T-cell (primary cell): ENCODE results near the gene MKNK1. TPM values are rescaled to one million over a fixed set of nuclear protein-coding genes. Genes with fewer than 3 reads are reported as not detected.

Experiments used
- ATAC-seq, 4 experiments: fragments of 200-7000 bp in 3 of 4; fragments of 150-1000 bp in 1 of 4; cut with Tn5 transposase; replicated peaks in 1 of 4; 1 replicate in 3 of 4; 2 replicates in 1 of 4; pipeline ENCODE4 v1.10.0; 2021; ENCODE audit warnings: moderate library complexity in 3 of 4, mild to moderate bottlenecking in 2 of 4, moderate number of reproducible peaks in 1 of 4
- CTCF ChIA-PET, 2 donors: fragments of 300-600 bp; sonication (Branson Sonifier 250); formaldehyde crosslinking; loops; one replicate each; lab custom pipeline; 2022; ENCODE audit warnings: antibody characterized with exemption in 2 of 2; lab: Charles Lee
- POLR2A ChIA-PET, 2 donors: fragments of 300-600 bp; sonication (Branson Sonifier 250); formaldehyde crosslinking; loops; one replicate each; lab custom pipeline; 2022; ENCODE audit warnings: antibody characterized with exemption in 2 of 2; lab: Charles Lee
- DNase-seq, 35 experiments: peaks; one replicate each; pipeline versions ENCODE4 v3.0.0 to v3.0.0-alpha.2; 2013 to 2023
- H3K27ac ChIP-seq: one replicate; pipeline ENCODE4 v1.5.1; 2013; ENCODE audit warnings: low read length
- H3K27me3 ChIP-seq, 2 experiments: replicated peaks in 1 of 2; 1 replicate in 1 of 2; 2 replicates in 1 of 2; pipeline versions ENCODE4 v1.6.1 to v1.7.0; 2013; ENCODE audit warnings: low read length in 1 of 2, mixed read lengths in 1 of 2; ENCODE audit not compliant: control insufficient read depth in 2 of 2, insufficient read depth in 2 of 2; ENCODE audit errors: extremely low read depth in 1 of 2
- H3K36me3 ChIP-seq, 2 donors: 1 replicate in 1 of 2; 2 replicates in 1 of 2; pipeline versions ENCODE4 v1.6.1 to v1.7.0; 2013; ENCODE audit warnings: low read length in 1 of 2; ENCODE audit not compliant: control insufficient read depth in 2 of 2, insufficient read depth in 1 of 2; ENCODE audit errors: extremely low read depth in 1 of 2
- H3K4me1 ChIP-seq, 2 experiments: 1 replicate in 1 of 2; 2 replicates in 1 of 2; pipeline versions ENCODE4 v1.6.1 to v1.7.0; 2013; ENCODE audit warnings: low read length in 2 of 2, mixed read lengths in 1 of 2; ENCODE audit not compliant: insufficient read depth in 2 of 2, control insufficient read depth in 1 of 2; ENCODE audit errors: extremely low read depth in 1 of 2
- H3K4me3 ChIP-seq, 2 donors: 1 replicate in 1 of 2; 2 replicates in 1 of 2; pipeline versions ENCODE4 v1.5.1 to v1.7.0; 2013; ENCODE audit warnings: mild to moderate bottlenecking in 2 of 2, low read length in 1 of 2, moderate library complexity in 1 of 2; ENCODE audit not compliant: control insufficient read depth in 1 of 2; ENCODE audit errors: extremely low read depth in 1 of 2
- H3K9me3 ChIP-seq: 2 replicates; pipeline ENCODE4 v1.7.0; 2013
- H3K27ac Mint-ChIP-seq, 2 donors: one replicate each; pipeline ENCODE4 v1.8.0; 2020 to 2021; ENCODE audit warnings: mild to moderate bottlenecking in 2 of 2, mixed read lengths in 2 of 2
- H3K27me3 Mint-ChIP-seq, 2 donors: one replicate each; pipeline ENCODE4 v1.8.0; 2021 to 2022; ENCODE audit warnings: mixed read lengths in 2 of 2
- H3K36me3 Mint-ChIP-seq: one replicate; pipeline ENCODE4 v1.8.0; 2021; ENCODE audit warnings: mixed read lengths
- H3K4me1 Mint-ChIP-seq, 3 donors: one replicate each; pipeline ENCODE4 v1.8.0; 2020 to 2022; ENCODE audit warnings: mixed read lengths in 3 of 3, mild to moderate bottlenecking in 1 of 3
- H3K4me3 Mint-ChIP-seq, 3 donors: one replicate each; pipeline ENCODE4 v1.8.0; 2020 to 2022; ENCODE audit warnings: mild to moderate bottlenecking in 3 of 3, mixed read lengths in 3 of 3, moderate library complexity in 3 of 3
- H3K9me3 Mint-ChIP-seq, 3 donors: one replicate each; pipeline ENCODE4 v1.8.0; 2020 to 2022; ENCODE audit warnings: mixed read lengths in 3 of 3
- WGBS: methylation state at CpG from one replicate; pipeline ENCODE4 v1.1.5; 2013; ENCODE audit warnings: missing lambda C conversion rate; ENCODE audit not compliant: insufficient coverage; 5-methylcytosine and 5-hydroxymethylcytosine counted together
- total RNA-seq, 35 experiments: library from RNA in 6 of 35; stranded (reverse) in 6 of 35; fragments of 120-200 nt in 1 of 35; gene quantifications; one replicate each; pipeline versions ENCODE4 v1.2.1 to v1.2.4 and lab custom pipeline; 2013 to 2026

MKNK1 gene
- total RNA-seq, 5 donors from 2014 or later (not counting 1 experiment from before 2014, with no cell fraction given), result 41.4 to 54.5 (median 52.7) TPM

DNA sequence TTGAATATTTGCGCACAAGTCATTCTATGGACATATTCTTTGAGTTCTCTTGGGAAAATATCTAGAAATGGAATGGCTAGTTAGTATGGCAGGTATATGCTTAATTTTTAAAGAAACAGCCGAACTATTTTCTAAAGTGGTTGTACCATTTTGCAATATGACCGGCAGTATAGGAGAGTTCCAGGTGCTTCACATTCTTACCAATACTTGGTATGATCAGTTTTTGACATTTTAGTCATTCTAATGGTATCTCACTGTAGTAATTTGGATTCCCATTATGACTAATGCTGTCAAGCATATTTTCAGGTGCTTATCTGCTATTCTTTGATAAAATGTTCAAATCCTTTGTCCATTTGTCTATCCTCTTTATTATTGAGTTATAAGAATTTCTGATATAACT, 43.5 kb upstream of the MKNK1 start:
- peaks cover 52% of the 10 kb centered on the region for H3K36me3 Mint-ChIP-seq
- POLR2A ChIA-PET, result no interaction called here

DNA sequence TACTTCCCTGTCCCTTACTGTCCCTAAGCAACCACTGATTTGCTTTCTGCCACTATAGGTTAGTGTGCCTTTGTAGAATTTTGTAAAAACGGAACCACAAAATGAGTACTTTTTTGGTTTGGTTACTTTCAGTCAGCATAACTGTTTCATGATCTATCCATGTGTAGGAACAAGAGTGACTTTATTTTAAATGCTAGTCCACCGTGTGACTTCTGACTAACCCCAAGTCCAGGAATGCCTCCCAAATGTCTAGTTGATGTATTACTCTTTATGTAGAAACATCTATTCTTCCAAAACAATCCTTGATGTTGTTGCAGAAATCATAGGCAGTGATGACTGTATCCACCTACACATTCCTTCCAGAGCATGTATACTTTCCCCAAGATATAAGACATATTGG, 42.8 kb upstream of the MKNK1 start:
- ChIA-PET POLR2A (no interaction called here), CTCF (no interaction called here)
- Histone ChIP-seq H3K9me3 (no peaks in the 10 kb centered on the region), H3K4me1 (no peaks in the 10 kb centered on the region), H3K4me3 (no peak overlapping the region), H3K27ac (no peak overlapping the region), H3K27me3 (no peaks in the 10 kb centered on the region), H3K36me3 (peaks cover 0 to 45% of the 10 kb centered on the region in 2 donors)
- peaks cover 0 to 5% (median 4%) of the 10 kb centered on the region in 3 donors for H3K9me3 Mint-ChIP-seq
- no peaks in the 10 kb centered on the region for H3K27me3 Mint-ChIP-seq
- no peaks in the 10 kb centered on the region for H3K4me1 Mint-ChIP-seq
- no peak for ATAC-seq
- H3K36me3 Mint-ChIP-seq, result peaks cover 49% of the 10 kb centered on the region
- no peak overlapping the region for H3K27ac Mint-ChIP-seq
- WGBS, result no CpG with 5 or more reads among the region's 2 CpGs
- no peak overlapping the region for H3K4me3 Mint-ChIP-seq
- no peak for DNase-seq

More for the DNA sequence above, 43.5 kb upstream of the MKNK1 start:
- WGBS, result no CpG with 5 or more reads among the region's 3 CpGs
- Histone ChIP-seq H3K27me3 (no peaks in the 10 kb centered on the region), H3K27ac (no peak overlapping the region), H3K4me1 (no peaks in the 10 kb centered on the region), H3K36me3 (peaks cover 0 to 44% of the 10 kb centered on the region in 2 donors), H3K9me3 (no peaks in the 10 kb centered on the region), H3K4me3 (no peak overlapping the region)
- no peaks in the 10 kb centered on the region for H3K4me1 Mint-ChIP-seq
- DNase-seq (no peak), ATAC-seq (no peak)
- peaks cover 0 to 5% (median 4%) of the 10 kb centered on the region in 3 donors for H3K9me3 Mint-ChIP-seq
- no peak overlapping the region for H3K27ac Mint-ChIP-seq
- H3K27me3 Mint-ChIP-seq, result no peaks in the 10 kb centered on the region
- no peak overlapping the region for H3K4me3 Mint-ChIP-seq
- CTCF ChIA-PET, result interaction anchor here in 1 of 2 donors (0.7 kb wide), 1 partner anchor 16 kb away, joined by 3 read pairs; no protein-coding TSS in a partner anchor

DNA sequence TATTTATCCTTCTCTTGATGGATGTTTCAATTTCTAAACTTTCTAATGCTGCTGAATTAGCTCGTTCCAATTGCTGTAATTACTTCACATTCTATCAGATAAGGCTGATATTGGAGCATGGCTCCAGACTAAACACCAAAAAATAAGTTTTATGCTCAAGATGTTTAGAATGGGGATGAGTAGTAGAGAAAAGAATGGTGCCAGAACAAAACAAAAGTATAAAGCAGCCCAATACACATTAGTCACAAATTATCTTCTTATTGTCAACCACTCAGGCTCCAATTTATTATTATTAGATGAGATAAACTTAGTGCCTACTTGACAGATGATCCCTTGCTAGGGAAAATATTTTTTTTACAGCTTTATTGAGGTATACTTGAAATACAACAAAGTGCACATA, 42.3 kb upstream of the MKNK1 start:
- Mint-ChIP-seq H3K36me3 (peaks cover 51% of the 10 kb centered on the region), H3K4me3 (no peak overlapping the region), H3K27ac (no peak overlapping the region), H3K4me1 (no peaks in the 10 kb centered on the region), H3K9me3 (peaks cover 0 to 5% (median 4%) of the 10 kb centered on the region in 3 donors), H3K27me3 (no peaks in the 10 kb centered on the region)
- ATAC-seq (no peak), DNase-seq (no peak)
- Histone ChIP-seq H3K4me1 (no peaks in the 10 kb centered on the region), H3K27ac (no peak overlapping the region), H3K9me3 (no peaks in the 10 kb centered on the region), H3K4me3 (no peak overlapping the region), H3K36me3 (peaks cover 0 to 45% of the 10 kb centered on the region in 2 donors), H3K27me3 (no peaks in the 10 kb centered on the region)
- POLR2A ChIA-PET, result no interaction called here
- WGBS, result no CpG with 5 or more reads among the region's 1 CpG
- CTCF ChIA-PET, result no interaction called here

DNA sequence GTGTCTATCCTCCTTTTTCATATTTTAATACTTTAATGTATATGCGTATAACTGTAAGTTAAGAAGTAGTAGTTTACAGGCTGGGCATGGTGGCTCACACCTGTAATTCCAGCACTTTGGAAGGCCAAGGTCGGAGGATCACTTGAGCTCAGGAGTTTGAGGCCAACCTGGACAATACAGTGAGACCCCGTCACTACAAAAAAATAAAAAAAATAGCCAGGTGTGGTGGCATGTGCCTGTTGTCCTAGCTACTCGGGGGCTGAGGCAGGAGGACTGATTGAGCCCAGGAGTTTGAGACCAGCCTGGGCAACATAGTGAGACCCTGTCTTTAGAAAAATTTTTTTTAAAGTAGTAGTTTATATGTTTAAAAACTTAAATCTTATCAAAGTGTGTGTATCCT, 41.7 kb upstream of the MKNK1 start:
- H3K4me3 Mint-ChIP-seq, result no peak overlapping the region
- CTCF ChIA-PET, result no interaction called here
- H3K36me3 Mint-ChIP-seq, result peaks cover 52% of the 10 kb centered on the region
- H3K27me3 Mint-ChIP-seq, result no peaks in the 10 kb centered on the region
- peaks cover 0 to 45% of the 10 kb centered on the region in 2 donors for H3K36me3 ChIP-seq
- no peak overlapping the region for H3K27ac ChIP-seq
- DNase-seq, result no peak
- H3K4me1 Mint-ChIP-seq, result no peaks in the 10 kb centered on the region
- no peaks in the 10 kb centered on the region for H3K27me3 ChIP-seq
- H3K9me3 Mint-ChIP-seq, result peaks cover 0 to 5% (median 4%) of the 10 kb centered on the region in 3 donors
- no peaks in the 10 kb centered on the region for H3K4me1 ChIP-seq
- no peak for ATAC-seq
- 100% methylated on average over 1 of the region's 4 CpGs for WGBS
- no peaks in the 10 kb centered on the region for H3K9me3 ChIP-seq
- no peak overlapping the region for H3K4me3 ChIP-seq
- POLR2A ChIA-PET, result no interaction called here
- H3K27ac Mint-ChIP-seq, result no peak overlapping the region

DNA sequence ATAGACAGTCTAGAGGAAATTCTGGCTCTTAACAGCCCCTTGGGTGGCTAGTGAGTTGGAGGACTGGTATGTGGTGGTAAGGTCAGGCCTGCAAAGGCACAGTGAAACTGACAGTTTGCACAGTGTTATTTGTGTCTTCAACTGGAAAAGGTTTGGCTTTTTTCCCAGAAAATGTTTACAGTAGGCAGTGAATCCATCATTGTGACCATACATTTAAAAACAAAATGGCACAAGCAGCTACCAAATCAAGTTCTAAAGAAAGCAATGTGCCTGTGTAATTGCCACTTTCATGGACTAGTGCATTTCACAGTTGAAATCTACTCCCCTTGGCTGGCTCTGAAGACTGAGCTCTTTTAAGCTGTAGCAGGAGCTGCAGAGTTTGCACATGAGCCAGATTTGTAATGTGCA, 39.3 kb upstream of the MKNK1 start:
- H3K4me3 ChIP-seq, result no peak overlapping the region
- Mint-ChIP-seq H3K4me3 (no peak overlapping the region), H3K4me1 (no peaks in the 10 kb centered on the region), H3K36me3 (peaks cover 45% of the 10 kb centered on the region), H3K9me3 (no peaks in the 10 kb centered on the region), H3K27ac (no peak overlapping the region), H3K27me3 (no peaks in the 10 kb centered on the region)
- no peak for ATAC-seq
- ChIA-PET POLR2A (no interaction called here), CTCF (no interaction called here)
- peaks cover 0 to 30% of the 10 kb centered on the region in 2 donors for H3K36me3 ChIP-seq
- H3K4me1 ChIP-seq, result no peaks in the 10 kb centered on the region
- H3K27me3 ChIP-seq, result no peaks in the 10 kb centered on the region
- H3K9me3 ChIP-seq, result no peaks in the 10 kb centered on the region
- H3K27ac ChIP-seq, result no peak overlapping the region
- no peak for DNase-seq

DNA sequence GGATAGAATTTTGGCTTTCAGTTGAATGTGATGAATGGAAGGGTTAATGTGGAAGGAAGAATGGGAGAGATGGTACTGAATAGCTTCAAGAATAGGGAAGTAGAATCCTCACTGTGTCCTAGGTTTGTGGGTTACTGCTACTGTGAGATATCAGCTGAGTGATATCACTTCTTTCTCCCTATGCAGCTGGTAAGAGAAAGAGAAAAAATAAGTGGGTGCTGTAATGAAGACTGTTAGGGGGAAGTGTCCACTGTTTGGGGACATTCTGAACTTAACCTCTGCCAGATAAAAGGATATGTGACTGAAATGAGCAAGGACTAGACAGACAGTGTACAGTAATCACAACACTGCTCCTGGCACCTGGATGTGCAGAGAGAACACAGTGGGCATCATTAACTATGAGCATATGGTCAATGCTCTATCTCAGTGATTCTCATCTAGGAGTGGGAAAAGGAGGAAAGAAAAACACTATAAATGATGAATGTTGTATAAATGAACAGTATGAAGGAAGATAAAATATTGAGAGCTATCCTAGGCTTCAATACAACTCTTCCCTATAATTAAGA, 38.1 kb upstream of the MKNK1 start:
- H3K36me3 ChIP-seq, result peaks cover 0 to 31% of the 10 kb centered on the region in 2 donors
- ChIA-PET CTCF (no interaction called here), POLR2A (no interaction called here)
- Mint-ChIP-seq H3K4me1 (no peaks in the 10 kb centered on the region), H3K27me3 (no peaks in the 10 kb centered on the region), H3K27ac (no peak overlapping the region), H3K4me3 (no peak overlapping the region), H3K36me3 (peaks cover 45% of the 10 kb centered on the region), H3K9me3 (no peaks in the 10 kb centered on the region)
- H3K27me3 ChIP-seq, result no peaks in the 10 kb centered on the region
- ATAC-seq (no peak), DNase-seq (no peak)
- H3K9me3 ChIP-seq, result no peaks in the 10 kb centered on the region
- H3K4me1 ChIP-seq, result no peaks in the 10 kb centered on the region
- no peak overlapping the region for H3K4me3 ChIP-seq
- no peak overlapping the region for H3K27ac ChIP-seq

DNA sequence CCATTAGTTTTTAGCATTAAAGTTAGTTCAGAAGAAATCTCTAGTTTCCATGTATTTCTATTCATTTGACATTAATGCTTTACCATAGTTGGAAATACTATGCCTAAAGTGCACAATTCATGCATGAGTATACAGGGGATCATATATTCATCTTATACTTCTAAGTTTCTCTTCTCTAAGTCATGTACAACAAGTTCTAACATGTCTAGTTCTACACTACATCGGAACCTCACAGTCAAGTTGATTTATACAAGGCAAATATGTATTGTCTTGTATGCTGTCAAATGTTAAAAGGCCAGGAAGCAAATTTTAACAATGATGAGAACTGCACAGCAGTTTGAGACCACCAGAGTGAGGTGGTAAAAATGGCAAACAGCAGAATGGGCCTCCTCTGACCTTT, 35.5 kb upstream of the MKNK1 start:
- peaks cover 0 to 37% of the 10 kb centered on the region in 2 donors for H3K36me3 ChIP-seq
- no peaks in the 10 kb centered on the region for H3K27me3 ChIP-seq
- H3K27ac ChIP-seq, result no peak overlapping the region
- Mint-ChIP-seq H3K27me3 (no peaks in the 10 kb centered on the region), H3K36me3 (peaks cover 45% of the 10 kb centered on the region), H3K4me3 (no peak overlapping the region), H3K27ac (no peak overlapping the region), H3K9me3 (no peaks in the 10 kb centered on the region), H3K4me1 (no peaks in the 10 kb centered on the region)
- ChIA-PET CTCF (no interaction called here), POLR2A (no interaction called here)
- ATAC-seq, result no peak
- no peak for DNase-seq
- H3K4me1 ChIP-seq, result no peaks in the 10 kb centered on the region
- no CpG with 5 or more reads among the region's 1 CpG for WGBS
- no peaks in the 10 kb centered on the region for H3K9me3 ChIP-seq
- H3K4me3 ChIP-seq, result no peak overlapping the region
